GM21529 (cell line): Measurements from ENCODE around the gene LAMA4.

Experiments
- ATAC-seq: cut with Tn5 transposase; IDR thresholded peaks from one replicate; pipeline ENCODE4 v1.9.1; 2021; ENCODE audit not compliant: unreplicated experiment

The LAMA4 gene

DNA sequence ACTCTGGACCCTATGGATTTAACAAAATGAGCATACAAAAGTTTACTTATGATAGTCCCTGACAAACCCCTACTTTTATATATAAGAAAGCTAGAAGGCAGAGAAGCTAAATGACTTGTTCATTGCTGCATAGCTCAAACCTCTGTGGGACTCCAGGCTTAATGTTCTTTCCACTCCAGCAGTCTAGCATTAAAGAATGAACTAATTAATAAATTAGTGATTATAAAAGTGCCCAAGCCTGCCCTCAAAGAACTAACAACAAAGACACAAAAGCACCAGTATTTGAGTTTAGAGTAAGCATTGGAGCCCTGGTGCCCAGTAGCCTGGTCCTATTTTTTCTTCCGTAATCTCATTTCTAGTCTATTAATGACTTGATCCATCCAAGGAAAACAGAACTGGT, 59.9 kb downstream of the LAMA4 start:
- ATAC-seq: no peak

DNA sequence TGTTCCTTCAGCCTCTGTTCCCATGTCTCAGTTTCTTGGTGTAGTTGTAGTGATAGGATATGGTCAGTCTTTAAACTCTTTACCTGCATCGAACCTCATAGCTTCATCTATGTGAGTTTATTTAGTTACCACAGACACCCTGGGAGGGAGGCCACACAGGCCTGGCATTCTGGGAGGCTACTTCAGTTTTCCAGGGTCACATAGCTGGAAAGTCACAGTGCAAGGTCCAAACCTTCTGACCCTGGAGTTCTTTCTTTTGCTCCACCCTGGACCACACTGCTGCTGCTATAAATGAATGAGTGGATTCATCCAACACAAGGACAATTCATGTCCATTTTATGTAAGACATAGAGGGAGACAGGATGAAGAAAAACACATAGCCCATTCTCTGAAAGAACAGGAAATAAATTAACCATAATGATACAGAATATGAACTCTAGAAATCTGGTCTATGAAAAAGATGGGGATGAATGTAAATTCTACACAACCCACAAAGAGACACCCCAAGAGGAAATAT, 60.8 kb downstream of the LAMA4 start:
- ATAC-seq: no peak

DNA sequence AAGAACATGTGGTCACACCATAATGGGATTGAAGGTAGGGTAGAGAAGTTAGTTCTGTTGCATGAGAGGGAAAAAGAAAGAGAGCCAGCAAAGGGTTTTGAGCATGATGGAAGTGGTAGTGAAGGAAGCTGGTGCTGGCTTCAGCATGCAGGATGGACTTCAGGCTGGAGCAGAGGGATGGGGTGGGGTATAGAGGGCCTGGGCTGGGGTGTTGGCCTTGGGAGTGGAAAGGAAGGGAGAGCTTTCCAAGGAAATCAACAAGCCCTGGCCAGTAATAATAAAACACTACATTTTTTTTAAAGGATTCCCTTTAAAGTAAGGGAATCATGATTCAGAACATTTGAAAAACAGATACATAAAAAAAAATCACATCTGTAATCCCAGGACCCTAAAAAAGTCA, 61.2 kb downstream of the LAMA4 start:
- no peak for ATAC-seq

DNA sequence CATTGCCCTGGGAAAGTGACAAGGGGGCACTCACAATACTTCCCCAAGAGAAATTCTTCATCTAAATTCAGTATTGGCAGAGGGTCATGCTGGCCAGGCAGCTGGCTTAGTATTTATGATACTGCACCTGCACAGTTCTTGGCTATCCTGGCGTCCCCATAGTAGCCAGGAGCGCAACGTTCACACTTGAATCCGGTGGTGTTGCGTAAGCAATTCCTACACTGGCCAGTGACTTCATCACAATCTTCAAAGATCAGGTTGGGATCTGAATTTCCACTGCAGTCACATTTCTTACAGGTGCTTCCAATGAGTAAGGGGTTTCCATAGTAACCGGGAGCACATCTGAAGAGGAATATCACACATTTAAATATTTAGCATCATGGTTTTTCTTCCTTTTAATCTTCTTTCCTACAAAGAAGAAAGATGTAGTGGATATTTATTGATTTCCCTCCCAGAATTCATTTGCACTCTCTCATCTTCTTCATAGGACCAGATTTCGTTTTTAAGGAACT, 62.8 kb downstream of the LAMA4 start:
- ATAC-seq: no peak

DNA sequence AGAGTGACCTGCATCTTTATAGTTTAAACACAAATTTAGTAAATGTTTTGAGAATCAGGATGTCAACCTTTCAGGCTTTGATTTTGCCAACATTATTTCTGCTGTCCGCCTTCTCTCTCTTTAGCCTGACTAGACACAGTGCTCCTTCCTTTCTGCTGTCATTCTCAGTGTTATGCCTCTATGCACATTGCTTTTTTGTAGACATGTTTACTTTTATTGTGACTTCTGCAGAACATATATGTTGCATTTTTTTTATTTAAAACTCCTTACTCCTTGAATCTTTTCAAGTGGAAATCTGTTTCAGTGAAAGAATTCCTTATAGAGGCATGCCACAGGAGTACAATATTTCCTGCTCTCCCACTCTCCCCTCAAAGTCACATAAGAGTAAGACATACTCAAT, 64.2 kb downstream of the LAMA4 start:
- ATAC-seq: no peak

DNA sequence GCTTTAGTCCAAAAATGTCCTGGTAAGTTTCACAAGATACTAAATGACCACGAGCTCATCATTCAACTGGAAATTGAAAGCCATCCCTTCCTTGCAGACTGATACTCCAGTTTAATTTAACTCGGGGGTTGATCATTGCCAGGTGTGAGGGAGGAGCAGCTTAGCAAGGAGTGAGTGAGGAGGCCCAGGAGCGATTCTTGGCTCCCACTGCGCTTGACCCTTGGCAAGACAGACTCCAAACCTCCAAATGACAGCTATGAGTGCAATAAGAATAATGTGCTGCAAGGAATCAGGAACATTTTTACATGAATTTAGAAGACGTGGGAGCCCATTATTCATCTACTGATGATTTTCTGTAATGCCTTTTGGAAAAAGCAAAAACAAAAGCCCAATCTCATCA, 64.9 kb downstream of the LAMA4 start:
- no peak for ATAC-seq

DNA sequence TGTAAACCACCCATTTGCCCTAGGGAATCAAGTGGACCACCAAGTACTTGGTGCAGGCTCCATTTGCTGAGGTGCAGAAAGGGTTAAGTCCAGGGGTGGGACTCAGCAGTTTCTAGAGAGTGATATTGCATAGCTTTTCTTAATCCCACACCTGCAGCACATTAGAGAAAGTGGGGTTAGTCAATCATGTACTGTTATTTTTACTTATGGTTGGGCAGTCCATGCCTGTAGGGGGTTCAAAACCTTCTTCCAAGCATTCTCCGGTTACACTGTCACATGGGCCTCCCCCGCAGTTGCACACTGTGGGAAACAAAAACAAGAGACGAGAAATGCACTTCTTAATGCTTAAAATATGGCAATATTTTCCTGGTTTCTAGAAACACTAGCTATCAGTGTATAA, 65.5 kb downstream of the LAMA4 start:
- ATAC-seq: no peak

DNA sequence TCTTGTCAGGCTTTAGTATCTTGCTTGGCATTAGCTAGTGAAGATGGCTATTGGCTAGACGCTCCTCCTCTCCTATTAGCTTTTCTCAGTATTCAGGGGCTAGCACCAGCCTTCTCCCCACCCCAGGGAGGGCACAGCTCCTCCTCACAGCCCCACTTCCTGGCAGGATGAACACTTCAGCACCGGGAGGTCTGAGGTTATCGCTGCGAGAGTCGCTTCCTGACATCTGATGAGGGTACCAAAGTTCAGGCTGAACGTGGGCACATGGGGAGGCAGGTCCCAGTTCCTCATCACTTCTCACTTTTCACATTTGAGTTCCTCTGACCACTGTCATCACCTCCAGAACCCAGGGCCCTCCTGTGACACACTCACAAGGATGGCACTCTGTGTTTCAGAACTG, 66.6 kb downstream of the LAMA4 start:
- no peak for ATAC-seq

DNA sequence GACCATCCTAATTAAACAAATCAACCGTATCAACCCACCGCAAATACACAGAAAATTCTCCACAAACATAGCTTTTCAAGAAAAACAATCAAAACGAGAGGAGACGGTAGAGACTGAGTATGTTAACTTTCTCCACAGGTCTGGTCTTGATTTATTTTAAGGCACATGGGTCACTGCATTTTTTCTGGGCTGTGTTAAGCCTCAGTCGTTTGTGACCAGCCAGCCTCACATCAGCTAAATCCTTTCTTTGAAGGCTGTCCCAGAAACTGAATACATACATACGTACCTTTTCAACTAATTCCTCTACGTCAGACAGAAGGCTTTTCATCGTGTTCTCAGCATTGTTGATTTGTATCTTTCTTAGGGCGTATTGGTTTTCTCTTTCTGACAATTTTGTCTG, 69.4 kb downstream of the LAMA4 start:
- no peak for ATAC-seq

DNA sequence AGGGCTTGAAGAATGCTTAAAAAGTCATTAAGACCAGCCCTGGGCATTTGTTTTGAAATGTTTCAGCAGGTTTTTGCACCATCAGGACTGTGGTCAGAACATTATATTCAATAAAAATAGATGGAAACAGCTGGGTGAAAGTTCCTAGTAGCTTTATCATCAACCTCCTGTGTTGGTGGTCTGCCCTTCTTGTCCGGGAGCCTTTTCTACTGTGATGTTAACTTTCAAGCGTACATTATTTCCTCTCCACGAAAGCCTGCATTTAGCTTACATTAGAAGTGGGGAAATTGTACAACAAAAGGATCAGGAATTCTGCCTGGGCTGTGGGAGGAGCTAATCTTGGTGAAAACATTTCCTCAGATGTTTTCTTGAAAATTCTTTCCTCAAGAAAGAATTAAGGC, 71.1 kb downstream of the LAMA4 start:
- no peak for ATAC-seq

DNA sequence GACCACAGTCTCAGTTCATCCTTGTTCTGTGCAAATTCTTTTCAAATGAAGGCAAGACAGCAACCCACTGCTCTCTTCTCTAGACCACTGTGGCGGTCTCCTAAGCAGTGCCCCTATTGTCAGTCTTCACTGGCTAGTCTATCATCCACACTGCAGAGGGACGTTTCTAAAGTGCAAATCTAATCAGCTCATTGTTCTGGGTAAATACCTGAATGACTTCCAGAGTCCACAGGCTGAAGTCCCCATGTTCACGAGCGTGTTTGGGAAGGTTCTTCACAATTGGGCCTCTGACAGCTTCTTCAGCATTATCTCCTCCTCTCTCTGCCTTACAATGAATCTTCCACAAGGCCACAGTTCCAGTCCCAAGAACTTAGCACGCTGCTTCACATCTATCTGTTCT, 73.2 kb downstream of the LAMA4 start:
- no peak for ATAC-seq

DNA sequence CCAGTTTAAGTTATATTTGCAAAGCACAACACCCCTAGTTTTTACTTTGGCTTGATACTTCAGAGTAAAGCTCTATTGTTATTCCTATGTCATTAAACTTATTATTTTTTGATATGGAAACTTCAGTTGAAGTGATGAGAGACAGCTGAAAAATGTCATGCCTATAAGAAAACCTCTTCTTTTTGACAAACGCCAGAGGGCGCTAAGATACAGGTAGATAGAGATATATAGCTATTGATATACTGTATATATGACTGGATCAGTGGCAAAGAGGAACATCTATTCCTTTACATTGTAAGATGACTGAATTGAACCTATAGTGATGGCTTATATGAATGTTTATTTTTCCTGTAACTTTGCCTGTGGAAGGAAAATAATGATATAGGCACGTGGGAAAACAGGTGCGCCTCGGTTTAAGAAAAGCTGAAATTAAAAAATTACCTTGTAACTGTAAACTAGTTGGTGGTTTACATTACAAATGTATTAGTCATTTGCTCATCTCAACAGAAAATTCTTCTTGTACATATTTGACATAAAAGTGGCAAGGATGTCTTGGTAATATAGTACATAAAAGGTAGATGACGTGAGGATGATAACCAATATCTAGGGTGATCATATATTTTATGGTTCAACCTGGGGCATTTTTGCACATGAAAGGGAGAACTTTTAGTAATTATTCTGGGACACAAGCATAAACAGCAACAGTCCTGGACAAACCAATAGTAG, 74.1 kb downstream of the LAMA4 start:
- ATAC-seq: peak; percentile 94

DNA sequence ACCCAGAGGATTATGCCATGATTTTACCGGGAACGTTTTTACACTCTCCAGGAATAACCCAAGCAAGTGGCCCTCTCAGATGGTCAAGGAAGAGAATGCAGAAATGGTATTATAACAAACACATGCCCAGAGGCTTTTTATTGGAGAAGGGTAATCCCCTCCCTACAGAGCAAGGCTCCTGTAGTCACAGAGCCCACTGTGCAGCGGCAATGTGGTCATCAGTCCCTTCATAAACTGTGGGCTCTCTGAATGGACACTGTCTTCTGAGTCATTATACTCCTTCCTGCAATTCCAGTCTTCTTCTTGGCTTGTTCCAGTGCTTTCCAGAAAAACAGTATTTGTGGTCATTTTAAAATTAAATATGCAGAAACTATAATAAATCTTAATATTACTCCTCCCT, 74.7 kb downstream of the LAMA4 start:
- no peak for ATAC-seq

DNA sequence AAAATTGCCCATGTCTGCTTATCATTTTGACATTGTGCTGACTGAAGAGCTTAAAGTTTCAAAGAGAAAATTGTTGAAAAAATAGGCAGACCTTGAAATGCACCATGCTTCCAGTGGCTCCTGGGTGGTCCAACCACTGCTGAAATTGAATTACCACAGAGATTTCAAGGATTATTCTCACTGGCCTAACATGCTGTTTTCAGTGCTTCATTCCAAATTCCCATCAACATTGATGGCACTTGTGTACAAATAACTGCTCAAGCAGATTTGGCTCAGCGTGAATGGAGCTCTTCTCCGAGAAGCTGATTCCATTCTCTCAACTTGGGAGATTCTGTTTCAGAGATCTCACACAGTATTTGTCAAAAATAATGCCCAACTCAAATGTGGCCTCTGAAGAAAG, 75.5 kb downstream of the LAMA4 start:
- ATAC-seq: no peak

DNA sequence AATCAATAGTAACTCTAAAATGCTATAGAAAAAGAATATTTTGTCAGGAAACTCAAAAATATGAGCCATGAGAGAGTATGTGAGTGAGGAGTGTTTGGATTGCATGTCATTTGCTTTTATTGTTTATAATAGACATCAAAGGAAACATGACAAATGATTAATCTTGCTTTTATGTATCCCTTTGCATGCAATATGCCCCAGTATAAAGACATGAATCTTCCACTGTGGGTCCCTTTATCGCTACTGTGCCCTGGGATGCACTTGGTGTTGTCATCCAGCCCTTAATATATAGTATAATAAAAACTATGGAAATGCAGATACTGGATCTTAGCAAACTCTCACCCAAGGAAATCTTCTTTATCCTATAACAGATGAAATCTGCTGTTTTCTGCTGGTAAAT, 77.3 kb downstream of the LAMA4 start:
- no peak for ATAC-seq

DNA sequence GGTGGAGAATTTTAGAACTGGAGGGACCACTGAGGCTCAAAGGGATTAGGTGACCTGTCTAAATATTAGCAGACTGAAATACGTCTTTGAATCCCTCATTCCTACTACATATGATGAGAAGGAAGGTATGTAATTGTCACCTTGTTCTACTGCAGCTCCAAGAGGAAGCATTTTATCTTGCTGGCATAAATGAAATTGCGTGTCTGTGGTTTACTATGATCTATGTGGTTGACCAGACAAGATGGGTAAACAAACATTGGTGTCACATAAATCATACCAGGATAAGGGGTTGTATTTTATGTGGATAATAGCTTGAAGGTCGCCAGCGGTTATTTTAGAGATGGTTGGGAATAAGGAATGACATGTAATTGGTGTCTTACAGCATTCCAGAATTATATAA, 78.2 kb downstream of the LAMA4 start:
- no peak for ATAC-seq

DNA sequence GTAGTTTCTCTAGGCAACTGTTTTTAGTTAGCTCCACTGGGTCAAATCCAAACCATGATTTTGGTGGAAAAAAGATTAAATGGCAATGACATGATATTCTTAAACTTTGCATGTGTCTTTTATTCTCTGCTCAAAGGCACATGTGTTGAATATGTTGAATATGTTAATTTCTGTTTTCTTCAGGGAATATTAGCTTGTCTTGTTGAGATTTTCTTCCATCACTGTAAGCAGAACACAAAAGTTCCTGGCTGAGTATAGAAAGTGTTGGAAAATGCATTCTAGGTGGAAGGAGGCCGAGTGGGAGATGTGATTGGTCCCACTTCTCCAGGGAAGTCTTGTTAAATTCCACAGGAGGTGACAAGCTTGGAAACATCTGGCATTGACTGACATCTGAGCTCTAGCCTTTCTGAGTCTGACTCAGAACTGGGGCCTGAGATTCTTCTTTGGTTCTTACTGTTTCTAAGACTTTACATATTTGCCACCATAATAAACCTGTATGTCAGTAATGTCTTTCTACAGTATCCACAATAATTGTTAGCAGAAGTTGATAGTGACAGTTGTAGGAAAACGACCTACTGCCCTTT, 81.1 kb downstream of the LAMA4 start:
- no peak for ATAC-seq

DNA sequence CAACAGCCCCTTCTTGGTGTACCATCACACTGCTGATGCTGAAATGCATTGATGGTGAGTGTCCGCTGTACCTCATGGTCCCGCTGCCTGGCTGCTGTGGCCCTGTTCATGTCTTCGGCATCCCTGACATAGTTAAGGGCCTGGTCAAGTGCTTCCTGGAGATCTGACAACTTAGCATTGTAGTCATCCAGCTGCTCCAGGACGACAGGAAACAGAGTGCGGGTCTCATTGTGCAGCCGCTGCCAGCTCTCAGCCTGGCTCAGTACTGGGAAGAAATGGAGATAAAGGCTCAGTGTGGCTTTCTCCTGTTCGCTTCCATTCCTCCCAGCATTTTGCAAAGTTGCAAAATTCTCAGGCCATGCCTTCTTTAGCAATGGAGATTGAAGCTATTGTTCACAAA, 81.8 kb downstream of the LAMA4 start:
- ATAC-seq: no peak

DNA sequence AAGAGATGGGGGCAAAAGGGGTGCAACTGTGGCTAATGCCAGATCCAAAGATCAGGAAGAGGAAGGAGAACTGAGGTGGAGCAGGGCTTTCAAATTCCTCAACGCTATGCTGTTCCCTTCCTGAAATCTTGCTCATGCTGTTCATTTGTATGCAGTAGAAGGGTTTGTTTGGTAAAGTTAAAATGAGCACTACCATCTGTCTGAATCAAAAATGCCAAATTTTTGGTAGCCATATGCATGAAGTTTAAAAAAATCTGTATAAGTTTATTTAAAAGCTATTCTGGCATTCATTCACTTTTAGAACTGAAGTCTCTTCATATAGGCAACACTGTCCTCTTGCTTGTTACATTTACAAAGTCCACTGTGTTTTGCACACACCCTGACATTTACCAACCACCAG, 84.8 kb downstream of the LAMA4 start:
- ATAC-seq: no peak

DNA sequence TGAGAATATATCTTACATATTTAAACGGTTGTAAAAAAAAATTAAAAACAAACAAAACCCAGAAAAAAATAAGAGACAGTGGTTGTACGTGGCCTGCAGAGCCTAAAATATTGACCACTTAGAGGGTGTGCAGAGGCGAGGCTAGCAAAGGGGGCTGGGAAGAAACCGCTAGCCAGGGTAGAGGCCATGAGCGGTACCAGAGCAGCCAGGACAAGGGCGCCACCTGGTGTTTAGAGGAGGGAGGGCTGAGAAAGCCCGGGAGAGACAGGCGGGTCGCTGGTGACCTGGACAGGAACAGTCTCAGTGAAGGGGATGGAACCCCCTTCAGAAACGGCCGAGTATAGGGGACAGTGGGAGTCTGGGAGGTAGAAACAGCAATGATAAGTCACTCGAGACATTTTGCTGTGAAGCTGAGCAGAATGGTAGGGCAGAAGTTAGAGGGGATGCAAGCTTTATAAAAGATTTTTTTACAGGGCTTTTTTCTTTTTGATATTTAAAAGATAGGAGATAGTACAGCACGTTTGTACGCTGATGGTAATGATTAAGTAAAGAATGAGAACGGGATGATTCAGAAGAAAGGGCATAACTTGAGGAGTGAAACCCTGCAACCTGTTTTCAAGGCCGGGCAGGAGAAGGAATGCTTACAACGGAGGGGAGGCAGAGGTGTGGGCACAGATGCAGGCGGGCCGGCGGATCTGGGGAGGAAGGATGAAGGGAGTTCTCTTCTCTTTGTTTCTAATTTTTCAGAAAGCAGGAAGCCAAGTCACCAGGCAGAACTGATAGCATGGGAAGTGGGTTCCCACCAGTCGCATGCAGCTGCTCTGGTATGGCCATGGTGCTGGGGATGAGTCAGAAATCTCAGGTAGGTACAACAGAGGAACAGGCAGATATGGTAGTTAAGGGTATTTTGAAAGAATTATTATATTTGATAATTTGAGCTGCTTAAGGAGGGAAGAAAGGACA, 90.8 kb downstream of the LAMA4 start:
- peak; percentile 100 for ATAC-seq

DNA sequence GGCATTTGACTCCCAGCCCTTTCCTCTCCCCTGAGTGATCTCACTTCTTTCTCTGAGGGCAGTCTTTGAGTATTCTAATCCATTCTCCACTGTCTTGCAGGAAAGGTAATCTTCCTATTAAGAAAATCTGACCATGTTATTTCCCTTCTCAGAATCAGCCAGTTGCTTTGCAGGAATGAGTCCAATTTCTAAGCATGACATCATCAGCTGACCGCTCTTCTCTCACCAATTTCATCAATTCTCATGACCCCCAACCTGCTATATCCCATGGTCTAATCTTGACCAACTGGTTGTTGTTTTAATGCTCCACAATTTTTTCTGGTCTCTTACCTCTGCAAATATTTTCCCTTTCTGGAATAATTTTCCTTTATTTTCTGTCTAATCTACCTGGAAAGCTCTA, 93.6 kb downstream of the LAMA4 start:
- ATAC-seq: no peak

DNA sequence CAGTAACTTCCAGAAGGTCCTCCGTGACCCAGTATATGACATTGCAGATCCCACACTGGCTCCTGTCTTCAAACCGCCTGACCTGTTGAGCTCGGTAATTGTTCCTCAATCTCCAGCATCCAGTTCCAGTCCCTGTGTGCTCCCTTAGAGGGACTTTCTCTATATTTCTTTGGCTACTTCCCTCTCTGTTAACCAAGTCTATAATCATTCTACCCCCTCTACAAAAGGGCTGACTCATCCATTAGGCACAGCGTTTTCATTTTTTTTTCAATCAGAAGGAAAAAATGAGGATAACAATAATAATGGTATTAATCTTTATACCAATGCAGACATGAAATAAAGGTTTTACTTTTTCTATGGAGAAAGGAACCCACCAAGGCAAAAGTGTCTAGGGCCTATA, 97.7 kb downstream of the LAMA4 start:
- ATAC-seq: no peak
